Measurements from ENCODE around the gene JPH2.
A peak's percentile ranks its signal among the peaks of the same experiment; 100 is the strongest.

Gene JPH2

DNA sequence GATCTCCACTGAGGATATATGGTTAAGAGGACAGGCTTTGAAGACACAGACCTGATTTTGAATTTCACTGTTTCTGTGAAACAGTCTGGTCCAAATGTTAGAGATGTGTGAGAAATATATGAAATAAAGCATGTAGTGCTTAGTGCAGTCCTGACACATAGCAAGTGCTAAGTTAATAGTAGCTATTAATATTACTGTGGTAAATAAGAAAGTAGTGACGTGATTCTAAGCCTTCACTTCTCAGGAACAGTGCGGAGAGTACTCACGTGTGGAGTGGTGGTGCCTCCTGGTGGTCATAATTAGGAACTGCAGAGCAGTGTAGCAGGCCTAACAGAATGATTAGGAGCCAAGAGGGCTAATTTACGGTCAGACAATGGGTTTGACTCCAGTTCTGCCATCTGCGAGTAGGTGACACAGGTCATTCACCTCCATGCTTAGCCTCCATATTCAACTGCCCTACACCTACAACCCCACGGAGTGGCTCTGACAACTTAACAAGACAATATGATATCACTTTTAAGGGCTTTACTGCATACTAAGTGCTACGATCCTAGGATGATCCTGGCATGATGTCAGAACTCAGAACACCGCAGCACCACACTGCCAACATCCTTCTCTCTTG lies 106.2 kb downstream of the JPH2 start (continued):
- TF ChIP-seq ZFP30 (CRISPR knock-in tag; IDR thresholded peaks at IDR 0.05) (no peak), OSR1 (CRISPR knock-in tag; IDR thresholded peaks at IDR 0.05) (no peak), BACH2 (CRISPR knock-in tag; IDR thresholded peaks at IDR 0.05; ENCODE audit: borderline replicate concordance) (no peak), ZNF565 (CRISPR knock-in tag; conservative IDR thresholded peaks at IDR 0.05; ENCODE audit: low read depth) (no peak), ARNTL (CRISPR knock-in tag; IDR thresholded peaks at IDR 0.05; ENCODE audit: borderline replicate concordance, low read depth) (no peak)

- TF ChIP-seq SNAI2 (CRISPR knock-in tag; IDR thresholded peaks at IDR 0.05) = no peak
- TF ChIP-seq, protein P1, sequence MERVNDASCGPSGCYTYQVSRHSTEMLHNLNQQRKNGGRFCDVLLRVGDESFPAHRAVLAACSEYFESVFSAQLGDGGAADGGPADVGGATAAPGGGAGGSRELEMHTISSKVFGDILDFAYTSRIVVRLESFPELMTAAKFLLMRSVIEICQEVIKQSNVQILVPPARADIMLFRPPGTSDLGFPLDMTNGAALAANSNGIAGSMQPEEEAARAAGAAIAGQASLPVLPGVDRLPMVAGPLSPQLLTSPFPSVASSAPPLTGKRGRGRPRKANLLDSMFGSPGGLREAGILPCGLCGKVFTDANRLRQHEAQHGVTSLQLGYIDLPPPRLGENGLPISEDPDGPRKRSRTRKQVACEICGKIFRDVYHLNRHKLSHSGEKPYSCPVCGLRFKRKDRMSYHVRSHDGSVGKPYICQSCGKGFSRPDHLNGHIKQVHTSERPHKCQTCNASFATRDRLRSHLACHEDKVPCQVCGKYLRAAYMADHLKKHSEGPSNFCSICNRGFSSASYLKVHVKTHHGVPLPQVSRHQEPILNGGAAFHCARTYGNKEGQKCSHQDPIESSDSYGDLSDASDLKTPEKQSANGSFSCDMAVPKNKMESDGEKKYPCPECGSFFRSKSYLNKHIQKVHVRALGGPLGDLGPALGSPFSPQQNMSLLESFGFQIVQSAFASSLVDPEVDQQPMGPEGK (CRISPR knock-in tag; IDR thresholded peaks at IDR 0.05; ENCODE audit: borderline replicate concordance) = no peak
- TF ChIP-seq, protein P2, sequence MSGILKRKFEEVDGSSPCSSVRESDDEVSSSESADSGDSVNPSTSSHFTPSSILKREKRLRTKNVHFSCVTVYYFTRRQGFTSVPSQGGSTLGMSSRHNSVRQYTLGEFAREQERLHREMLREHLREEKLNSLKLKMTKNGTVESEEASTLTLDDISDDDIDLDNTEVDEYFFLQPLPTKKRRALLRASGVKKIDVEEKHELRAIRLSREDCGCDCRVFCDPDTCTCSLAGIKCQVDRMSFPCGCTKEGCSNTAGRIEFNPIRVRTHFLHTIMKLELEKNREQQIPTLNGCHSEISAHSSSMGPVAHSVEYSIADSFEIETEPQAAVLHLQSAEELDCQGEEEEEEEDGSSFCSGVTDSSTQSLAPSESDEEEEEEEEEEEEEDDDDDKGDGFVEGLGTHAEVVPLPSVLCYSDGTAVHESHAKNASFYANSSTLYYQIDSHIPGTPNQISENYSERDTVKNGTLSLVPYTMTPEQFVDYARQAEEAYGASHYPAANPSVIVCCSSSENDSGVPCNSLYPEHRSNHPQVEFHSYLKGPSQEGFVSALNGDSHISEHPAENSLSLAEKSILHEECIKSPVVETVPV (CRISPR knock-in tag; IDR thresholded peaks at IDR 0.05) = no peak
- TF ChIP-seq ZFP30 (CRISPR knock-in tag; IDR thresholded peaks at IDR 0.05) = no peak
- TF ChIP-seq ISL1 (CRISPR knock-in tag; IDR thresholded peaks at IDR 0.05) = no peak
- TF ChIP-seq ZNF8 (CRISPR knock-in tag; IDR thresholded peaks at IDR 0.05) = no peak
- TF ChIP-seq TOX (CRISPR knock-in tag; IDR thresholded peaks at IDR 0.05; ENCODE audit: borderline replicate concordance) = no peak
- no peak for TF ChIP-seq ARNTL (CRISPR knock-in tag; IDR thresholded peaks at IDR 0.05; ENCODE audit: borderline replicate concordance, low read depth)
- no peak for TF ChIP-seq TCF4 (CRISPR knock-in tag; IDR thresholded peaks at IDR 0.05; ENCODE audit: borderline replicate concordance)
- no peak for TF ChIP-seq ZC3H10 (CRISPR knock-in tag; IDR thresholded peaks at IDR 0.05)
- TF ChIP-seq ESRRG (CRISPR knock-in tag; IDR thresholded peaks at IDR 0.05) = no peak
- TF ChIP-seq, protein P3, sequence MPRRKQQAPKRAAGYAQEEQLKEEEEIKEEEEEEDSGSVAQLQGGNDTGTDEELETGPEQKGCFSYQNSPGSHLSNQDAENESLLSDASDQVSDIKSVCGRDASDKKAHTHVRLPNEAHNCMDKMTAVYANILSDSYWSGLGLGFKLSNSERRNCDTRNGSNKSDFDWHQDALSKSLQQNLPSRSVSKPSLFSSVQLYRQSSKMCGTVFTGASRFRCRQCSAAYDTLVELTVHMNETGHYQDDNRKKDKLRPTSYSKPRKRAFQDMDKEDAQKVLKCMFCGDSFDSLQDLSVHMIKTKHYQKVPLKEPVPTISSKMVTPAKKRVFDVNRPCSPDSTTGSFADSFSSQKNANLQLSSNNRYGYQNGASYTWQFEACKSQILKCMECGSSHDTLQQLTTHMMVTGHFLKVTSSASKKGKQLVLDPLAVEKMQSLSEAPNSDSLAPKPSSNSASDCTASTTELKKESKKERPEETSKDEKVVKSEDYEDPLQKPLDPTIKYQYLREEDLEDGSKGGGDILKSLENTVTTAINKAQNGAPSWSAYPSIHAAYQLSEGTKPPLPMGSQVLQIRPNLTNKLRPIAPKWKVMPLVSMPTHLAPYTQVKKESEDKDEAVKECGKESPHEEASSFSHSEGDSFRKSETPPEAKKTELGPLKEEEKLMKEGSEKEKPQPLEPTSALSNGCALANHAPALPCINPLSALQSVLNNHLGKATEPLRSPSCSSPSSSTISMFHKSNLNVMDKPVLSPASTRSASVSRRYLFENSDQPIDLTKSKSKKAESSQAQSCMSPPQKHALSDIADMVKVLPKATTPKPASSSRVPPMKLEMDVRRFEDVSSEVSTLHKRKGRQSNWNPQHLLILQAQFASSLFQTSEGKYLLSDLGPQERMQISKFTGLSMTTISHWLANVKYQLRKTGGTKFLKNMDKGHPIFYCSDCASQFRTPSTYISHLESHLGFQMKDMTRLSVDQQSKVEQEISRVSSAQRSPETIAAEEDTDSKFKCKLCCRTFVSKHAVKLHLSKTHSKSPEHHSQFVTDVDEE (CRISPR knock-in tag; IDR thresholded peaks at IDR 0.05) = no peak
- TF ChIP-seq RARB (CRISPR knock-in tag; IDR thresholded peaks at IDR 0.05) = no peak
- no peak for TF ChIP-seq GLIS3 (CRISPR knock-in tag; IDR thresholded peaks at IDR 0.05)
- TF ChIP-seq BACH2 (CRISPR knock-in tag; IDR thresholded peaks at IDR 0.05; ENCODE audit: borderline replicate concordance) = no peak
- ATAC-seq = no peak
Measured at GRCh38 chr20:44080064-44080463, 106.9 kb downstream of the JPH2 start.

- ATAC-seq = no peak
- TF ChIP-seq TCF4 (CRISPR knock-in tag; IDR thresholded peaks at IDR 0.05; ENCODE audit: borderline replicate concordance) (no peak), ZFP3 (CRISPR knock-in tag; IDR thresholded peaks at IDR 0.05) (peak; percentile 79)
Measured at GRCh38 chr20:44079291-44079690, 107.7 kb downstream of the JPH2 start.

- ATAC-seq = no peak
- TF ChIP-seq, protein P3 (CRISPR knock-in tag; IDR thresholded peaks at IDR 0.05) = no peak
- TF ChIP-seq ZNF565 (CRISPR knock-in tag; conservative IDR thresholded peaks at IDR 0.05; ENCODE audit: low read depth) = no peak
- no peak for TF ChIP-seq PPARA (CRISPR knock-in tag; IDR thresholded peaks at IDR 0.05; ENCODE audit: borderline replicate concordance)
- no peak for TF ChIP-seq ARNTL (CRISPR knock-in tag; IDR thresholded peaks at IDR 0.05; ENCODE audit: borderline replicate concordance, low read depth)
- no peak for TF ChIP-seq RARB (CRISPR knock-in tag; IDR thresholded peaks at IDR 0.05)
- no peak for TF ChIP-seq ZNF8 (CRISPR knock-in tag; IDR thresholded peaks at IDR 0.05)
- TF ChIP-seq, protein P1 (CRISPR knock-in tag; IDR thresholded peaks at IDR 0.05; ENCODE audit: borderline replicate concordance) = no peak
- no peak for TF ChIP-seq TCF4 (CRISPR knock-in tag; IDR thresholded peaks at IDR 0.05; ENCODE audit: borderline replicate concordance)
- no peak for TF ChIP-seq GLIS3 (CRISPR knock-in tag; IDR thresholded peaks at IDR 0.05)
- TF ChIP-seq SNAI2 (CRISPR knock-in tag; IDR thresholded peaks at IDR 0.05) = no peak
- no peak for TF ChIP-seq OSR1 (CRISPR knock-in tag; IDR thresholded peaks at IDR 0.05)
- no peak for TF ChIP-seq CSDC2 (CRISPR knock-in tag; IDR thresholded peaks at IDR 0.05)
- TF ChIP-seq ZFP30 (CRISPR knock-in tag; IDR thresholded peaks at IDR 0.05) = no peak
- TF ChIP-seq ZNF70 (CRISPR knock-in tag; IDR thresholded peaks at IDR 0.05) = no peak
- TF ChIP-seq, protein P2 (CRISPR knock-in tag; IDR thresholded peaks at IDR 0.05) = no peak
- TF ChIP-seq ESRRG (CRISPR knock-in tag; IDR thresholded peaks at IDR 0.05) = no peak
- TF ChIP-seq BACH2 (CRISPR knock-in tag; IDR thresholded peaks at IDR 0.05; ENCODE audit: borderline replicate concordance) = no peak
- no peak for TF ChIP-seq ZFP3 (CRISPR knock-in tag; IDR thresholded peaks at IDR 0.05)
- no peak for TF ChIP-seq TOX (CRISPR knock-in tag; IDR thresholded peaks at IDR 0.05; ENCODE audit: borderline replicate concordance)
Measured at GRCh38 chr20:44075950-44076232, 111.1 kb downstream of the JPH2 start.
